Osteocyte (in vitro differentiated cells): Measurements from ENCODE around the gene SLC17A5. TPM values are rescaled to one million over a fixed set of nuclear protein-coding genes. Genes with fewer than 3 reads are reported as not detected.
A peak's percentile ranks its signal among the peaks of the same experiment; 100 is the strongest.

Experiments used
- DNase-seq: peaks from one replicate; pipeline ENCODE4 v3.0.0; 2021; ENCODE audit warnings: mixed read lengths; ENCODE audit not compliant: unreplicated experiment; ENCODE audit errors: extremely low spot score
- H3K27ac Mint-ChIP-seq: one replicate; pipeline ENCODE4 v1.8.0; 2021; ENCODE audit warnings: mild to moderate bottlenecking, mixed read lengths; ENCODE audit not compliant: unreplicated experiment
- H3K27me3 Mint-ChIP-seq: one replicate; pipeline ENCODE4 v1.8.0; 2021; ENCODE audit warnings: mixed read lengths; ENCODE audit not compliant: unreplicated experiment
- H3K36me3 Mint-ChIP-seq: one replicate; pipeline ENCODE4 v1.8.0; 2021; ENCODE audit warnings: mixed read lengths; ENCODE audit not compliant: unreplicated experiment
- H3K4me1 Mint-ChIP-seq: one replicate; pipeline ENCODE4 v1.8.0; 2021; ENCODE audit warnings: mixed read lengths; ENCODE audit not compliant: unreplicated experiment
- H3K4me3 Mint-ChIP-seq: one replicate; pipeline ENCODE4 v1.8.0; 2021; ENCODE audit warnings: mild to moderate bottlenecking, moderate library complexity, mixed read lengths; ENCODE audit not compliant: unreplicated experiment
- H3K9me3 Mint-ChIP-seq: one replicate; pipeline ENCODE4 v1.8.0; 2021; ENCODE audit warnings: mixed read lengths; ENCODE audit not compliant: unreplicated experiment
- total RNA-seq: library from RNA; stranded (reverse); gene quantifications from 2 replicates; pipeline ENCODE4 v1.2.1, GENCODE V29; 2021
- TF ChIP-seq, protein P1 (sequence below): fragments of 200-600 bp; sonication (generic); IDR thresholded peaks from 2 replicates; pipeline ENCODE4 v1.5.0; 2021; ENCODE audit warnings: antibody characterized with exemption, mild to moderate bottlenecking, moderate library complexity

SLC17A5 gene
- total RNA-seq, 1 donor from 2014 or later: 20.4 TPM

DNA sequence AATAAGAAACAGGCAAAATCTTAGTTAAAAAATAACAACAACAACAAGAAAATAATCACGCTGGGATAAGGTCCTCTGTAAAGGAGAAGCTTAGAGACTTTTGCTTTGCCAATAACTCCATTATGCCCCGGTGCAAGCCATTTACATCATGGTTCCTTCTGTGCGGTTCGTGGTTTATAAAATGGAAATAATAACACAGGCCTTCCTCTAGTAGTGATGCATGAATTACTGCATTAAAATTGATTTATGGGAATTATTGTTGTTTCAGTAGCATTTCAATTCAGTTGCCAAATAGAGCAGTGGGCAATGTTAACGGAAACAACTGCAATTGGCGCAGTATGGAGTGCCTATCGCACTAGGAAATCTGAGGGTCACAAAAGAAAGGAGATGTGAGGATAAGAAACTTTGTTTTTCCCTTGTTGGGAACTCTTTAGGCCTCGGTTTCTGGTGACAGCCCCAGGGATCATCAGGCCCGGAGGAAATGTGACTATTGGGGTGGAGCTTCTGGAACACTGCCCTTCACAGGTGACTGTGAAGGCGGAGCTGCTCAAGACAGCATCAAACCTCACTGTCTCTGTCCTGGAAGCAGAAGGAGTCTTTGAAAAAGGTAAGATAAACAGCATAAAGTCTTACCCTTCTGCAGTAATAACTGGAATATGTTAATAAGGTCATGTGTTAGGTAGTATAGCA lies 43.3 kb upstream of the SLC17A5 start:
- Mint-ChIP-seq H3K4me3 (peak overlapping the region; percentile 76), H3K27me3 (no peaks in the 10 kb centered on the region), H3K4me1 (peaks cover 38% of the 10 kb centered on the region), H3K36me3 (peaks cover 5% of the 10 kb centered on the region), H3K27ac (peak overlapping the region; percentile 81), H3K9me3 (peaks cover 5% of the 10 kb centered on the region)
- no peak for DNase-seq
- TF ChIP-seq, protein P1, sequence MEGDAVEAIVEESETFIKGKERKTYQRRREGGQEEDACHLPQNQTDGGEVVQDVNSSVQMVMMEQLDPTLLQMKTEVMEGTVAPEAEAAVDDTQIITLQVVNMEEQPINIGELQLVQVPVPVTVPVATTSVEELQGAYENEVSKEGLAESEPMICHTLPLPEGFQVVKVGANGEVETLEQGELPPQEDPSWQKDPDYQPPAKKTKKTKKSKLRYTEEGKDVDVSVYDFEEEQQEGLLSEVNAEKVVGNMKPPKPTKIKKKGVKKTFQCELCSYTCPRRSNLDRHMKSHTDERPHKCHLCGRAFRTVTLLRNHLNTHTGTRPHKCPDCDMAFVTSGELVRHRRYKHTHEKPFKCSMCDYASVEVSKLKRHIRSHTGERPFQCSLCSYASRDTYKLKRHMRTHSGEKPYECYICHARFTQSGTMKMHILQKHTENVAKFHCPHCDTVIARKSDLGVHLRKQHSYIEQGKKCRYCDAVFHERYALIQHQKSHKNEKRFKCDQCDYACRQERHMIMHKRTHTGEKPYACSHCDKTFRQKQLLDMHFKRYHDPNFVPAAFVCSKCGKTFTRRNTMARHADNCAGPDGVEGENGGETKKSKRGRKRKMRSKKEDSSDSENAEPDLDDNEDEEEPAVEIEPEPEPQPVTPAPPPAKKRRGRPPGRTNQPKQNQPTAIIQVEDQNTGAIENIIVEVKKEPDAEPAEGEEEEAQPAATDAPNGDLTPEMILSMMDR: no peak

DNA sequence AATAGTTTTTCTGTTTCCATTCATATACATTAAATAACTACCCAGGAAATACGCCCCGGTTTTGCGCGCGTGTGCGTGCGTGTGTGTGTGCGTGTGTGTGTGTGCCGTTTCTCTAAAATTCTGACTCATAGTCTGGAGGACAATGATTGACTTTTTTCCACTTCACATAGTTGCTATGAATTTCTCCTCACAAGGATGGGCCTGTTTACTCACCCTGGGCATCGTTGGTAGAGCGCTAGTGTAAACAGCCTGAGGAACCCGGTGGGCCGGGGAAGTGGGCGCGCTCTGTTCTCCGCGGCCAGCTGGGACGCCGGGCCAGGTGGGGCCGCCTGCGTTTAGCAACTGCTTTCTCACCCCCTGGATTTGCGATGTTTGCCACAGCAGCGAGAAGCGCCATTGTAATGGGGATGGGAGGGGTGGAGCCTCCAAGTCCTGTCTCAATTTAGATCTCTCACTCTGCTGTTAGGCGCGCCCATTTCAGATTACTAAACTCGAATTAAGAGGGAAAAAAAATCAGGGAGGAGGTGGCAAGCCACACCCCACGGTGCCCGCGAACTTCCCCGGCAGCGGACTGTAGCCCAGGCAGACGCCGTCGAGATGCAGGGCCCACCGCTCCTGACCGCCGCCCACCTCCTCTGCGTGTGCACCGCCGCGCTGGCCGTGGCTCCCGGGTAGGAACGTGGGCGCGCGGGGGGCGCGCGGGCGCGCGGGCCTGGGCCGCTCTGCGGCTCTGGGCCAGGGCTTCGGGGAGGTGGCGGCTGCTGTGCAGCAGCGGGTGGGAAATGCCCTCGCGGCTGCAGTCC lies 42.0 kb upstream of the SLC17A5 start, which contains the start of gene CD109:
CD109 (plus strand) TSS at position 585 of the 803 bp plus-strand sequence; CDS start at position 598, 13 bp downstream.
- peaks cover 5% of the 10 kb centered on the region for H3K9me3 Mint-ChIP-seq
- no peak for DNase-seq

DNA sequence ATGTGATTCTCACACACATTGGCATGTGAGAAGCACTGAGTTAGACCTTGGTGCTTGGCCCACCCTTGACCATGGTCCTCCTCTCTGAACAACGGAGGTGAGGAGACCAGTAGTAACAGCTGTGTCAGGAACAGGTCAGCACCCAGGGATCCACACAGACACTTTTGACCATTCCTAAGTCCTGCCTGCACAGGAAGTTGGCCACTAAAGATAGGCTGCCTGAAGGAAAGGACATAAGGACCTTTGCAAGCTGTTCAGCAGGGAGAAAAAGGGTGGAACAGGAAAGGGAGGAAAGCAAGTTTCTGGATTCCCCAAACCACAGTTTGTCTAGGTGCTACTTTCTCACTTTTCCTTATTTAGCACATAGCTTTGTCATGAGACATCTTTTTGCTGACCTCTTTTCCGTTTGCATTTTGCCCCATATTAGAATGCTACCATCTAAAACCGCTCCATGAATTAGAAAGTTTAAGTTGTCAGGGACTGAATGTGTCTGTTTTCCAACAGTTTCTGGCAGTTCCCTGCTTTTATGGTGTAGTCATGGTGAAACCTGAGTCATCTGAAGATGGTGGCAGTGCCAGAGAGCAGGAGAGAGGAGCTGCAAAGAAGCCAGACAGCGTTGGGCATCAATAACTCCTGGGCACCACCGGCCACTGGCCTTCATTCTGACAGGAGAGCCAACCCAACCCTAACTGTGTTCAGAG lies 41.1 kb upstream of the SLC17A5 start:
- no peaks in the 10 kb centered on the region for H3K27me3 Mint-ChIP-seq
- H3K27ac Mint-ChIP-seq: peak overlapping the region; percentile 93
- peaks cover 38% of the 10 kb centered on the region for H3K4me1 Mint-ChIP-seq
- TF ChIP-seq, protein P1: no peak
- peaks cover 4% of the 10 kb centered on the region for H3K36me3 Mint-ChIP-seq
- H3K4me3 Mint-ChIP-seq: peak overlapping the region; percentile 76
- H3K9me3 Mint-ChIP-seq: peaks cover 5% of the 10 kb centered on the region
- DNase-seq: no peak

More for the DNA sequence above, 42.0 kb upstream of the SLC17A5 start, which contains the start of gene CD109:
- Mint-ChIP-seq H3K27ac (peak within 1 kb of the TSS; percentile 93), H3K27me3 (no peaks in the 10 kb centered on the region), H3K4me1 (peaks cover 38% of the 10 kb centered on the region), H3K36me3 (peaks cover 5% of the 10 kb centered on the region), H3K4me3 (peak within 1 kb of the TSS; percentile 76)
- TF ChIP-seq, protein P1: no peak

DNA sequence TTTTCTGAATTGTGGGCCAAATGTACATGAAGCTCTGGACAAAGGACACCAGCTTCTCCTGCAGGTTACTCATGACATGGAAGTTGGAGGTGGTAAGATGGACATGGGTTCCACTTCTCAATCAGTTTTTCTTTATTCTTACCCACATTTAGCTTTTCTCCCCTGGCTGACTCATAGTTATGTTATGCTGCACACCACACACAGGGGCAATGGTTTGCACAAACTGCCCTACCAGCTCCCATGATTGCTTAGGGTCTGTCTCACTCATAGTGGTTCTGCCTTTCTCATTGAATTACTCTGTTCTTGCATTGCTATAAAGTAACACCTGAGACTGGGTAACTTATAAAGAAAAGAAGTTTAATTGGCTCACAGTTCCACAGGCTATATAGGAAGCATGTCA lies 37.7 kb upstream of the SLC17A5 start:
- peaks cover 5% of the 10 kb centered on the region for H3K9me3 Mint-ChIP-seq
- no peak overlapping the region for H3K27ac Mint-ChIP-seq
- no peak overlapping the region for H3K4me3 Mint-ChIP-seq
- TF ChIP-seq, protein P1: no peak
- H3K36me3 Mint-ChIP-seq: no peaks in the 10 kb centered on the region
- no peaks in the 10 kb centered on the region for H3K27me3 Mint-ChIP-seq
- DNase-seq: no peak
- peaks cover 20% of the 10 kb centered on the region for H3K4me1 Mint-ChIP-seq
